Neural crest cell (in vitro differentiated cells): ENCODE results near the gene HNRNPM. TPM values are rescaled to one million over a fixed set of nuclear protein-coding genes. Genes with fewer than 3 reads are reported as not detected.
"Not testable (repeated sequence)": the region's sequence is repeated elsewhere in the genome, so short reads cannot be mapped to it uniquely, and the experiment has no call there.

Source experiments
- DNase-seq: peaks from one replicate; pipeline ENCODE4 v3.0.0; 2021; ENCODE audit warnings: low read depth, mixed read lengths, low spot score
- H3K27ac Mint-ChIP-seq: one replicate; pipeline ENCODE4 v1.8.0; 2021; ENCODE audit warnings: mild to moderate bottlenecking, mixed read lengths; ENCODE audit not compliant: unreplicated experiment
- H3K27me3 Mint-ChIP-seq: 2 replicates; pipeline ENCODE4 v1.8.0; 2021; ENCODE audit warnings: low read depth, mild to moderate bottlenecking, mixed read lengths
- H3K36me3 Mint-ChIP-seq: 2 replicates; pipeline ENCODE4 v1.8.0; 2021; ENCODE audit warnings: low read depth, mild to moderate bottlenecking, mixed read lengths
- H3K4me1 Mint-ChIP-seq: 2 replicates; pipeline ENCODE4 v1.8.0; 2021; ENCODE audit warnings: mixed read lengths
- H3K4me3 Mint-ChIP-seq: one replicate; pipeline ENCODE4 v1.8.0; 2021; ENCODE audit warnings: mild to moderate bottlenecking, mixed read lengths
- H3K9me3 Mint-ChIP-seq: 2 replicates; pipeline ENCODE4 v1.8.0; 2021; ENCODE audit warnings: mixed read lengths
- CTCF ChIP-seq: fragments of 200-600 bp; sonication (generic); conservative IDR thresholded peaks from 2 replicates; pipeline ENCODE4 v1.5.0; 2021; ENCODE audit warnings: antibody characterized with exemption, mild to moderate bottlenecking
- total RNA-seq: library from RNA; stranded (reverse); gene quantifications from 2 replicates; pipeline ENCODE4 v1.2.1, GENCODE V29; 2021

The HNRNPM gene
- total RNA-seq, 1 donor from 2014 or later = 493 TPM

GRCh38 chr19:8421484-8422461 is 23.0 kb upstream of the HNRNPM start:
- DNase-seq = no peak
- no peaks in the 10 kb centered on the region for H3K27me3 Mint-ChIP-seq
- peaks cover 15% of the 10 kb centered on the region for H3K4me1 Mint-ChIP-seq
- H3K9me3 Mint-ChIP-seq = no peaks in the 10 kb centered on the region
- TF ChIP-seq CTCF = no peak
- no peak overlapping the region for H3K4me3 Mint-ChIP-seq
- no peaks in the 10 kb centered on the region for H3K36me3 Mint-ChIP-seq
- no peak overlapping the region for H3K27ac Mint-ChIP-seq

- peak overlapping the region; percentile 88 for H3K27ac Mint-ChIP-seq
- H3K4me3 Mint-ChIP-seq = peak overlapping the region; percentile 41
- no peaks in the 10 kb centered on the region for H3K27me3 Mint-ChIP-seq
- peaks cover 15% of the 10 kb centered on the region for H3K4me1 Mint-ChIP-seq
- no peaks in the 10 kb centered on the region for H3K36me3 Mint-ChIP-seq
- DNase-seq = peak; percentile 42
- TF ChIP-seq CTCF = no peak
- H3K9me3 Mint-ChIP-seq = no peaks in the 10 kb centered on the region
These were observed 21.0 kb upstream of the HNRNPM start for GRCh38 chr19:8423817-8424223.

- not testable (repeated sequence) for DNase-seq, H3K4me3 Mint-ChIP-seq, H3K36me3 Mint-ChIP-seq, H3K9me3 Mint-ChIP-seq, H3K27me3 Mint-ChIP-seq, H3K27ac Mint-ChIP-seq
- peaks cover 15% of the 10 kb centered on the region for H3K4me1 Mint-ChIP-seq
These were observed 19.4 kb upstream of the HNRNPM start for GRCh38 chr19:8425331-8425730.

GRCh38 chr19:8426283-8426682 is 18.5 kb upstream of the HNRNPM start:
- Mint-ChIP-seq H3K27me3 (no peaks in the 10 kb centered on the region), H3K9me3 (no peaks in the 10 kb centered on the region), H3K27ac (peak overlapping the region; percentile 88), H3K4me1 (peaks cover 15% of the 10 kb centered on the region), H3K4me3 (no peak overlapping the region), H3K36me3 (no peaks in the 10 kb centered on the region)
- no peak for DNase-seq
- TF ChIP-seq CTCF = no peak

- no peak for DNase-seq
- Mint-ChIP-seq H3K9me3 (no peaks in the 10 kb centered on the region), H3K4me1 (peaks cover 2% of the 10 kb centered on the region), H3K27me3 (no peaks in the 10 kb centered on the region), H3K36me3 (no peaks in the 10 kb centered on the region), H3K27ac (no peak overlapping the region), H3K4me3 (no peak overlapping the region)
- no peak for TF ChIP-seq CTCF
These were observed 15.7 kb upstream of the HNRNPM start for GRCh38 chr19:8429044-8429443.

GRCh38 chr19:8429826-8430225 is 14.9 kb upstream of the HNRNPM start:
- H3K36me3 Mint-ChIP-seq = no peaks in the 10 kb centered on the region
- H3K9me3 Mint-ChIP-seq = no peaks in the 10 kb centered on the region
- no peaks in the 10 kb centered on the region for H3K4me1 Mint-ChIP-seq
- H3K27ac Mint-ChIP-seq = no peak overlapping the region
- TF ChIP-seq CTCF = no peak
- no peak overlapping the region for H3K4me3 Mint-ChIP-seq
- no peaks in the 10 kb centered on the region for H3K27me3 Mint-ChIP-seq
- no peak for DNase-seq
